Forelimb muscle (tissue), 1 donor: Measurements from ENCODE around the gene R3HDM1. TPM values are rescaled to one million over a fixed set of nuclear protein-coding genes. Genes with fewer than 3 reads are reported as not detected.
"Not testable (repeated sequence)": the region's sequence is repeated elsewhere in the genome, so short reads cannot be mapped to it uniquely, and the experiment has no call there.

Experiments
- DNase-seq: peaks from one replicate; pipeline ENCODE4 v3.0.0-alpha.2; 2013; ENCODE audit warnings: low read depth
- polyA plus RNA-seq: library from polyadenylated mRNA; unstranded; fragments of 120-200 nt; gene quantifications from one replicate; pipeline ENCODE4 v1.2.1, GENCODE V29; 2013; ENCODE audit not compliant: insufficient read length

Gene R3HDM1
- polyA plus RNA-seq: 21.8 TPM

DNA sequence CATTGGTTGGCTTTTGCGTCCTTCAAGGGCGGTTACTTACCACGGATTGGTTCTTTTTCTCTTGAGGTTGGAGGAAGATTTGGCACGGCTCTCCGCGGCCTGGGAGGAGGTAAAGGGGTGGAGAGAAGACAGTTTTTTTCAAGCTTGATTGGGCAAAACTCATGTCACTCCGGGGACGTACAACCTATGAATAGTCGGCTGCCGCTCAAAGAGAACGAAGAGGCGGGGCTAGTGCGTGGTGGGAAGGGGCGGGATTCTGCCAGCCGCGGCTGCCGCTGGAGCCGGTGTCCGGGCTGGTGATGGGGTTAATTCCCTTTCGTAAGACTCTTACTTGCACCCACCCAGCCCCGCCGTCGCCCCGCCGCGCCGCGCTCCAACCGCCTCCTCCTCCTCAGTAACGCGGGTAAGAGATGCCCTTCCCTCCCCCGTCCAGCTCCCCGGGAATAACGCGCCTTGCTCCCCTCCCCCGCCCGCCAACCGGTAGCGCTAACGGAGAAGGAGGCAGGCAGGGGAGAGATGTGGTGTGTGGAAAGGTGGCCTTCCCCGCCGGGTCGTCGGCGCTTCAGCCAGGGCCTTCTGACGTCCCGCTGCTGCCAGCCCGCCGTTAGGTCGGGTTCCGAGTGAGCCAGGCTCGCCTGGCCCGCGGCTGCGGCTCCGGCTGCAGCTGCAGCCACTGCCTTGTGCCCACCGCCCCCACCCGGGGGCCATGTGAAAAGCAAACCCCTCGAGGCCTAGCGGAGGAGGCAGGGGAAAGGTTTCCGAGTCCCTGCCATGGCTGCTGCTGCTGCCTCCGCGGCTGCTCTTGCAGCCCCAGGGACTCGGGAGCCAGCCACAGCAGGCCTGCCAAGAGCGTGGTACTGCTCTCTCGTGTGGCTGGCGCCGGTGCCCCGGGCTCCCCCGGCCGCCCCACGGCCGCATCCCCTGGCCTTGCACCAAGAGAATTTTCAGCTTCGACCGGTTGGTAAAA lies at the start of gene R3HDM1:
Gene R3HDM1, plus strand, starts transcription at position 254 of the 967 bp plus-strand sequence. CDS start 73,362 bp downstream, outside the sequence.
- peak; percentile 100 for DNase-seq

DNA sequence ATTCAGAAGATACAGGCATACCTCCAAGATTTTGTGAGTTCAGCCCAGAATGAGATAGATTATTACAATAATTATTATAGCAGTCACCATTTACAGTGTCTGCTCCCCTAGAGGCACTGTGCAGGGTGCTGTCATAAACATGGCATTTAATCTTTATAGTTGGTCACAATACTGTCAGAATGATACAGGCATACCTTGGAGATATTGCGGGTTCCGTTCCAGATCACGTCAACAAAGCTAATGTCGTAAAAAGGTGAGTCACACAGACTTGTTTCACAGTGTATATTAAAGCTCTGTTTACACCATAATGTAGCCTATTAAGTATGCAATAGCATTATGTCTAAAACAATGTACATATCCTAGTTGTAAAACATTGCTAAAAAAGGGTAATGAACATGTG lies 45.8 kb upstream of the R3HDM1 start:
- no peak for DNase-seq

DNA sequence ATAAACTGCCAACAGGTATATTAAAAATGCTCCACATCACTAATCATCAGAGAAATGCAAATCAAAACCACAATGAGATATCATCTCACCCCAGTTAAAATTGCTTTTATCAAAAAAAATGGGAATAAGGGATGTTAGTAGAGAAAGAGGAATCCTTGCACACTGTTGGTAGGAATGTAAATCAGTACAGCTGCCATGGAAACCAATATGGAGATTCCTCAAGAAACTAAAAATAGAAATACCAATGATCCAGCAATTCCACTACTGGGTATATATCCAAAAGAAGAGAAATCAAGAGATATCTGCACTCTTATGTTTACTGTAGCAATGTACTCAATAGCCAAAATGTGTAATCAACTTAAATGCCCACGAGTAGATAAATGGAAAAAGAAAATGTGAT lies 40.9 kb upstream of the R3HDM1 start:
- DNase-seq: no peak

DNA sequence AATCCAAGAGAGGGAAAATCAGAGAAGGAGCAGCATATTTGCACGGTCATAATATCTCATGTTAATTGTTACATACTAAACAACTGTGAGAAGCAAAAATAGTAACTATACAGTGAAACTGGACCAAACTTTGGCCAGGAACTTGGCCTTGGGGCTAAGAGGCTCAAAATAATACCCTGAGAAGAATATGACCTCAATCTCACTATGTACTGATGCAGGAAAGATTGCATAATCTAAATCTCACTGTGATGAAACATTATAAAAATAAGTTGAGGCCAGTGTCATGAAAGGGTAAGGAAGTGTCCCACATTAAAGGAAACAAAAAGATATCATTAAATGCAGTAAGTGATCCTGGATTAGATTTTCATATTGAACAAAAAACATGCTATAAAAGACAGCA lies 36.8 kb upstream of the R3HDM1 start:
- DNase-seq: no peak

DNA sequence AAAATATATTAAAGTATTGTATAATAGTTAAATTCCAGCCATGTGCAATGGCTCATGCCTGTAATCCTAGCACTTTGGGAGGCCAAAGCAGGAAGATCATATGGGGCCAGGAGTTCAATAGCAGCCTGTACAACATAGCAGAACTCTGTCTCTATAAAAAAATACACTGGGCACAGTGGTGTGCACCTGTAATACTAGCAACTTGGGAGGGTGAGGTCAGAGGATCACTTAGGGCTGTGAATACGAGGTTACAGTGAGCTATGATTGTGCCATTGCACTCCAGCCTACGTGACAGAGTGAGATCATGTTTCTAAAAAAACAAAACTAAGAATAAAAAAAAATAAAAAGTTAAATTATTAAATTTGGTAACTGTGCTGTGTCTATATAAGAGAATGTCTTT lies 36.4 kb upstream of the R3HDM1 start:
- no peak for DNase-seq

DNA sequence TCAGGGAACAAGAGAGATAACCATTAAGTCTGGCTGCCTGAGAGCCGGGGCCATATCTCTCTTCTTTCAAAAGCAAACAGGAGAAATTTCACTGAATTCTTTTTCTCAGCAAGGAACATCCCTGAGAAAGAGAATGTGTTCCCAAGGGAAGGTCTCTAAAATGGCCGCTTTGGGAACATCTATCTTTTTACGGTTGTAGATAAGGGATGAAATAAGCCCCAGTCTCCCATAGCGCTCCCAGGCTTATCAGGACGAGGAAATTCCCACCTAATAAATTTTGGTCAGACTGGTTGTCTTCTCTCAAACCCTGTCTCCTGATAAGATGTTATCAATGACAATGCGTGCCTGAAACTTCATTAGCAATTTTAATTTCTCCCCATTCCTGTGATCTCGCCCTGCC lies 32.7 kb upstream of the R3HDM1 start:
- DNase-seq: not testable (repeated sequence)

DNA sequence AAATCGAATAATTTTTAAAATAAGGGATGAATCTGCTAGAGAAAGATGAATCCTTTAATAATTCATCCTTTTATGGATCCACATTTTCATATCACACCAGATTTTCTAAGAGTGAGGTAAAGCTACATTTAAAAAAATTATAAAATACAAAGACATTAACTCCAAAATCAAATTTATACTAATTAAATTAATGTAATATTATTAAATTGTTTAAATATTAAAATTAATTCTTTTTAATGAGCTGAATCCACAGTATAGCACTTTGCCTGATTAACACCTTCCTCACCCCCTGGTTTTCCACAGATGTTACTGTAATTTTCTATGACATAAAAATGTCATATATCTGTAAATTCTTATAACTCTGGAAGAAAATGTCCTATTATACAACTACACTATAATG lies 26.5 kb upstream of the R3HDM1 start:
- DNase-seq: no peak

DNA sequence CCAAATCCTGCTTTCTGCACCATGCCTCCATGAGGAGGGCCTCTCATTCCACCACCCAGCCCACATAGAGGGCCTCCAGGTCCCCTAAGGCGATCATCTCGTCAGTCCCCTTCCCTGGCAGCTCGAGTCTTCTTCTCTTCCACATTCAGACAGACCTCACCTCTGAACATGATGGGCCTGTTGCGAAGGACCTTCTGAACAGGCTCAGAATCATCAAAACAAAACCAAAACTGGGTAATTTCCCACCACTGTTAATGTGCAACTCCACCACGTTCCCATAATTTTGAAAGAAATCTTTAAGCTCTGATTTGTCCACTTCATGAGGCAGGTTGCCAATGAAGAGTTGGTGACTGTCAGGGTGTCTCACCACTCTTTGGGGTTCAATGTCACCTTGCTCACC lies 20.7 kb upstream of the R3HDM1 start:
- no peak for DNase-seq

DNA sequence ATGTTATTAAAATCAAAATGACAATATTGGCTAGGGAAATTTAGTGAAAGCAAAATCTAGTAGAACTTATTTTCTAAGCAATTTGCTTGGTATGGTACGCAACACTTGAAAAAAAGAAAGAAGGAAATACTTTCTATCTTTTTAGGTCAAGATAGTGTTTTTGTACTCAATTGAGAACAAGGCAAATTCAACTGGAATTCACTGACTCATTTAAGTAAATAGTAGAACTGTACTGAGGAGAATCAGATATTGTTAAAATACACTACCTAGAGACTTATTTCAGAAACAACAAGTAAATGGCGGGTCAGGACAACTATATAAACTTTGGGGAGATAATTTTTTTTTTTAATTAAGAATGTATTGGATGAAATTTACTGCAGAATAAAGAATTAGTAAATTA lies 19.2 kb upstream of the R3HDM1 start:
- DNase-seq: no peak

DNA sequence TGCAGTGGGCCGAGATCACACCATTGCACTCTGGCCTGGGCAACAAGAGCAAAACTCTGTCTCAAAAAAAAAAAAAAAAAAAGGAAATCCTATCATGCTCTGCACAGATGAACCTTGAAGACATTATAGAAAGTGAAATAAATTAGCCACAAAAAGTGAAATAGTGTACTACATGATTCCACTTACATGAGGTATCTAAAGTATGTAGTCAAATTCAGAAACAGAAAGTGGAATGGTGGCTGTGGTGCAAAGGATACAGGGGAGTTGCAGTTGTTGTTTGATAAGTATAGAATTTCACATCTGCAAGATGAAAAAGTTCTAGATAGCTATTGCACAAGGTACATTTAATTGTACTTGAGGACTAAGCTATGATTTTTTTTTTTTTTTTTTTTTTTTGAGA lies 5.5 kb upstream of the R3HDM1 start:
- DNase-seq: no peak

DNA sequence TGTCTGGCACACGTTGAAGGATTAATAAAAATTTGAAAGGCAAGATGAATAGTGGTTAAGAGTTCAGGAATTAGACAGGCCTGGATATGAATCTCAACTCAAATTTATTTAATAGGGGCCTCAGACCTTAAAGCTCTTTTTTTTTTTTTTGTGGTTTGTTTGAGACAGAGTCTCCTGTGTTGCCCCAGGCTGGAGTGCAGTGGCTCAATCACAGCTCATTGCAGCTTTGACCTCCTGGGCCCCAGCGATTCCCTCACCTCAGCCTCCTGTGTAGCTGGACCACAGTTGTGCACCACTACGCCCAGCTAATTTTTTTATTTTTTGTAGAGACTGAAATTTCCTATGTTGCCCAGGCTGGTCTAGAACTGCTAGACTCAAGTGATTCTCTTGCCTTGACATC lies 3.3 kb upstream of the R3HDM1 start:
- no peak for DNase-seq

DNA sequence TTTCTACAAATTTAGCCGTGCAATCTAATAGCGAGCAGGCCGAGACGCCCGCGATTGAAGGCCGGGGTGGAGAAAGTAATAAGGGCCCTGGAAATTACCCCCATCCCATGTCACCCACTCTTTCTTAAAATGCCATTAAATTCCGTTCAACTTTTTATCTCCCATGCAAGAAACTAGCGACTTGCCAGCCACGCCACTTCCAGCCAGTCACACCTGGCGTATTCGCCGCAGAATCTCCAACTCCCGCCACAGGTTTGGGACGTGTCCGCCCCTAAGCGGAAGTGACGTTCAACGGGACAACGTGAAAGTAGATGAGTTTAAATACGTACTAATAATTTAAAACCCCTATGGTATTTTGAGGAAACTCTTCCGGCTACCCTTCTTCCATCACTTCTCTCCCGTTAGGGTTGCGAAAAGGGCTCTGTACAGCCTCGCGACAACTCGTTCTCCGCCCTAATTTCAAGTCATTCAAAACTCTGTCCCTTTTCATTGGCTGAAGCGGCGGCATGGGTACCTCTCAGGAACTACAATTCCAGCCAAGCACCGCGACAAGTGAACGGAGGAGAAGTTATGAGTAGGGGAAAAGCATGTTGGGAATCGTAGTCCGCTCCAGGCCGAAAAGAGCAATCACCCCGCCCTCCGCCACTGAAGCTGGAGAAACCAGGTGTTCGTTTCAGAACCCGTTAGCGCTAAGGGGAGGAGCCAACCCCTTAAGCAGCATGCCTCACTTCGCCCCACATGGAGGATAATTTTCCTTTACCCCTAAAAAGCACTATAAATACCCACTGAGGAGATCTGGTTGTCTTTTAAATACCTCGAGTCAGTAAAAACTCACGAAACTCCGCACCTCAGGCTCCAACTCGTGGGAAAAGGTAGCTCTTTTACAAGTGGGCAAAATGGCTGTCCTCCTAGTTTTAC lies 712 bp upstream of the R3HDM1 start, which contains the start of gene ZRANB3:
Gene ZRANB3, minus strand, starts transcription at position 906 of the 918 bp plus-strand sequence.
- DNase-seq: peak; percentile 98

DNA sequence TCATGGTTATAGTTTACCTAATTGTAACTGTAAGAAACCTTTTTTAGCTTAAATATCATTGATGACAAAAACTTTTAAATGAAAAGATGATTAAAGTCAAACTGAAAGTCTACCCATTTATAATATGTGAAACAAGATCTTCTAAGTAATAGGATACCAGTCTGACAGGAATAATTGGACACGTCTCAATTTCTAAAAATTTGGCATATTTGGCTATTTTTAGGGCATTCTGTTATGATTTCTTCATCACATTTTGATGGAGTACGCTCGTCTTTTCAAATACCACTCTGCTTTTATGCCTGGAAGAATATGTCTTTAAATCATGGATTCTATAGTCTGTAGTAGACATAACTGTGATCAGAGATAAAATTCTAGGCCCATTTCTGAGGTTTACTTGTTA lies 1.3 kb downstream of the R3HDM1 start:
- no peak for DNase-seq

DNA sequence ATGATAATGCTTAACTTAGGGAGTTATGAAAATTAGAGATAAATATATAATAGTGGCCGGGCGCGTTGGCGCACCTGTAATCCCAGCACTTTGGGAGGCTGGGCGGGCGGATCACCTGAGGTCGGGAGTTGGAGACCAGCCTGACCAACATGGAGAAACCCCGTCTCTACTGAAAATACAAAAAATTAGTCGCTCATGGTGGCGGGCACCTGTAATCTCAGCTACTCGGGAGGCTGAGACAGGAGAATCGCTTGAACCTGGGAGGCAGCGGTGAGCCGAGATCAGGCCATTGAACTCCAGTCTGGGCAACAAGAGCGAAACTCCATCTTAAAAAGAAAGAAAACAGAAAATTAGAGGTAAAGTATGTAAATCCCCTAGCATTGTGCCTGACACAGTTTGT lies 2.3 kb downstream of the R3HDM1 start:
- DNase-seq: not testable (repeated sequence)

DNA sequence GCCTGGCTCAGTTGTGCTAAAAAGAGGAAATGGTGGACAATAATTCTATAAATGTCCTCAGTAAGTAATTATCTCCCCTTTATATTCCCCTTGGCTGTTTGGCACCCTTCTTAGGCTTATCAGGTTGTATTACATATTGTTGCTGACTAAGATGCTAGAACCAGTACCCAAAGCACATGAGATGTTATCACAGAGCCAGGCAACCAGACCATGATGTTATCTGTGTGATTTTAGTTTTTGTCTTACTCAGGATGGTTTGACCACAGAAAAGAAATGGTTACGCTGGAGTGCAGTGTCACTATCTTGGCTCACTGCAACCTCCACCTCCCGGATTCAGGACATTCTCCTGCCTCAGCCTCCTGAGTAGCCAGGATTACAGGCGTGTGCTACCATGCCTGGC lies 15.2 kb downstream of the R3HDM1 start:
- no peak for DNase-seq

DNA sequence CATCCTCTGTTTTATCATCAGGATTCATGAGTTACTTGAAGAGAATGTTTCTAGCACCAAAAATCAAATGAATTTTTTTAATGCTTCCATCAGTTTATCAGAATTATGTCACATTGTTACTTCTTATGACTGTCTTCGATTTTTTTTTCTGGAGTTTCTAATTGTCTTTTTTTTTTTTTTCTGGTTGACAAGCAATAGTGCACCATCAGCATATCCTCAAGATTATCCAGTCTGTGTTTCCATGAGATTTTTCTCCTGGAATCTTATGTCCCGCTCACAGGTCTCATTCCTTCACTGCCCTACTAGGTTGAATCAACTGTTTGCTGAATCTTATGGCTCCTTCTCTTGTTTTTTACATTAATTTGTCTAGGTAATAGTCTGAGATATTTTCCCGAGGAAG lies 16.0 kb downstream of the R3HDM1 start:
- DNase-seq: no peak

DNA sequence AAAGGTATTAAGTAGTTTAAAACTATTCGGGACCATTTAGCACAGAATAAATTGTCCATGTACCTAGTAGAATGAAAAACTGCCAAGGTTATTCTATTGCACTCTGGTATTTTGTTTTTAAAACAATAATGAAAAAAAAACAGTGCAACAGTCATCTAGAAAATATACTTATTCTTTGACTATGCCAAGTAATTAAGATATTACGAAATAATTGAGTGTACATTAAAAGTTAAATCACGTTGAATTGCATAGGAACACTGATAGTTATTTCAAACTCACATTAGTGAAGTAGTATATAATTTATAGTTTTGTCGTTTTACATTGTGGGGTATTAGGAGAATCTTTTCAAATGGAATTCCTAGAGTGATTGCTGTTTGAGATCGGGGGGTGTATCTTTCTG lies 20.1 kb downstream of the R3HDM1 start:
- no peak for DNase-seq

DNA sequence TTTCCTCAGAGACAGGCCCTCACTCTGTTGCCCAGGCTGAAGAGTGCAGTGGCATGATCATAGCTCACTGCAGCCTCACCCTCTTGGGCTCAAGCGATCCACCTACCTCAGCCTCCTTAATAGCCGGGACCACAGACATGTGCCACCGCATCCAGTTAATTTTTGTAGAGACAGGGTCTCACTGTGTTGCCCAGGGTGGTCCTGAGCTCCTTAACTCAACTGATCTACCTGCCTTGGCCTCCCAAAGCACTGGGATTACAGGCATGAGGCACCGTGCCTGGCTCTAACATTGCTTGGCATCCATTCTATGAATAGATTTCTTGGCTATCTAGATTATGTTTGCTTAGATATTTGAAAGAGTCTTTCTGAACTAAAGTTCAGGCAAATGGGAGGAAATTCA lies 21.6 kb downstream of the R3HDM1 start:
- no peak for DNase-seq

DNA sequence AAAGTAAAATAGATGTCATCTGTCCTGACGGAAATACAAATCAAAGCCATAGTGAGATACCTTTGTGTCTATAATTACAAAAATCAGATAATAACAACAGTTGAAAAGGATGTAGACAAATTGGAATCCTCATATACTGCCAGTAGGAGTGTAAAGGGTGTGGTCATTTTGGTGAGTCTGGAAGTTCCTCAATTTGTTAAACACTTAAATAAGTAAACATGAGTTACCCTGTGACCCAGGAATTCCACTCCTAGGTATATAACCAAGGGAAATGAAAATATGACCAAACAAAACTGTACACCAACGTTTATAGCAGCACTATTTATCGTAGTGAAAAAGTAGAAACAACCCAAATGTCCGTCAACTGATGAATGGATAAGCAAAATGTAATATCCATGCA lies 24.0 kb downstream of the R3HDM1 start:
- no peak for DNase-seq

DNA sequence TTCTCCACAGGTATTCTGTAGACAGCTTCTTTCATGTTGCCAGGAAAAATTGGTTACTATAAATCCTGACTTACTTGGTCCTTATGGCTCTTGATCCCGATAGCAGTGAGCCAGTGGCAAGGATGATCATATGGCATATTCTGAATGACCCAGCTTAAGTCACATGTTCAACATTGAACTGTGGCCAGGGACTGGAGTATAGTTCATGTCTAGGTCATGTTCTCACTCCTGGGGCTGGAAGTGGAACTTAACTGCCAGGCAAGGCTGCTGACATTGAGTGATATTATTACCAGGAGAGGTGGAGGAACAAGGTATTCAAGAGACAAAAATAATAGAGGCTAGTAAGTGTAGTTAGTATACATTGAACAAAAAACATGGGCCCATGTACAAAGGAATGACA lies 26.2 kb downstream of the R3HDM1 start:
- DNase-seq: no peak

DNA sequence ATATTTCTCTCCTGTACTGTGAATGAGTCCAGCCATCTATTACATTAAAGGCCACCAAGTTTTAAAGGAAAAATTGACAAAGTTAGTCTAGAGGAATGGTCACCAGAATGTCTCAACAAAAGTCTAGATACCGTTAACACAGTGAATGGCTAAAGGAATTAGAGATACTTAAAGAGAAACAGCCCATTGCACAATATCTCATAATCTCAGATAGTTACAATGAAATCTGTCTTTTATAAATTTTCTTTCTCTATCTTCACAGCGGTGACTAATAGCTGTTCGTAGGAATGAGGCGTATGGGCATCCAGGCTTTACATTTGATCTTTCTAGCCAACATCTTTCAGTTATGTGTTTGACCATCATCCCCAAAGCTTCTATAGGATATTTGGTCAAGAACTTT lies 30.6 kb downstream of the R3HDM1 start:
- no peak for DNase-seq

DNA sequence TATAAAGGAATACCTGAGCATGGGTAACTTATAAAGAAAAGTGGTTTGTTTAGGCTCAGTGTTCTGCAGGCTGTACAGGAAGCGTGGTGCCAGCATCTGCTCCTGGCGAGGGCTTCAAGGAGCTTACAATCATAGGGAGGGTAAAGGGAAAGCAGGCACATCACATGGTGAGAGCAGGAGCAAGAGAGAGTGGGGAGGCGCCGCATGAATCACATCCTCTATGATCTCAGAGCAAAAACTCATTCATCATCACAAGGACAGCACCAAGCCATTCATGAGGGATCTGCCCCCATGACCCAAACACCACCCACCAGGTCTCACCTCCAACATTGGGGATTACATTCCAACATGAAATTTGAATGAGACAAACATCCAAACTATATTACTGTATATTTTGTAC lies 32.5 kb downstream of the R3HDM1 start:
- DNase-seq: no peak
